H1 (cell line): ENCODE data around the gene SRRT. TPM values are rescaled to one million over a fixed set of nuclear protein-coding genes. Genes with fewer than 3 reads are reported as not detected.

ENCODE experiments used
- CTCF ChIA-PET: fragments of 300-600 bp; sonication (Branson Sonifier 250); formaldehyde crosslinking; loops from one replicate; lab custom pipeline; 2021; ENCODE audit not compliant: partially characterized antibody; lab: Charles Lee
- POLR2A ChIA-PET: fragments of 300-600 bp; sonication (Branson Sonifier 250); formaldehyde crosslinking; loops from one replicate; lab custom pipeline; 2021; ENCODE audit warnings: inconsistent platforms; ENCODE audit not compliant: partially characterized antibody; lab: Charles Lee
- DNase-seq, 2 experiments: peaks; one replicate each; pipeline versions ENCODE4 v3.0.0 to v3.0.0-alpha.2; 2010 to 2022; ENCODE audit warnings: low spot score in 2 of 2, low read depth in 1 of 2, mixed read lengths in 1 of 2
- FAIRE-seq: peaks from 2 replicates; lab custom pipeline; 2011; peaks lifted over from hg19 to GRCh38; lab: Jason Lieb, UNC
- H2AFZ ChIP-seq: 2 replicates; pipeline ENCODE4 v1.8.1; 2012; ENCODE audit warnings: low read length, inconsistent platforms
- H2AK5ac ChIP-seq: 2 replicates; pipeline ENCODE4 v1.6.1; 2013; ENCODE audit warnings: low read depth, low read length
- H2BK120ac ChIP-seq: replicated peaks from 2 replicates; pipeline ENCODE3; 2013; ENCODE audit warnings: low read depth, low read length, inconsistent platforms
- H2BK12ac ChIP-seq: 2 replicates; pipeline ENCODE4 v1.6.1; 2013; ENCODE audit warnings: low read depth, low read length
- H2BK15ac ChIP-seq: 2 replicates; pipeline ENCODE4 v1.6.1; 2013; ENCODE audit warnings: low read length
- H2BK20ac ChIP-seq: 2 replicates; pipeline ENCODE4 v1.6.1; 2013; ENCODE audit warnings: low read length
- H2BK5ac ChIP-seq: 2 replicates; pipeline ENCODE4 v1.6.1; 2013; ENCODE audit warnings: low read depth, low read length
- H3K14ac ChIP-seq: 2 replicates; pipeline ENCODE4 v1.6.1; 2013; ENCODE audit warnings: inconsistent platforms; ENCODE audit not compliant: insufficient read length
- H3K18ac ChIP-seq: 2 replicates; pipeline ENCODE4 v1.6.1; 2013; ENCODE audit warnings: low read length; ENCODE audit errors: extremely low read depth
- H3K23ac ChIP-seq: 2 replicates; pipeline ENCODE4 v1.6.1; 2013; ENCODE audit warnings: inconsistent platforms; ENCODE audit not compliant: insufficient read length
- H3K23me2 ChIP-seq: 2 replicates; pipeline ENCODE4 v1.6.1; 2013; ENCODE audit warnings: low read depth, low read length
- H3K27ac ChIP-seq: 2 replicates; pipeline ENCODE4 v1.6.1; 2011; ENCODE audit warnings: low read depth, low read length, inconsistent platforms
- H3K27me3 ChIP-seq, 4 experiments: replicated peaks in 1 of 4; 1 replicate in 1 of 4; 2 replicates in 3 of 4; pipeline versions ENCODE4 v1.6.1 to v1.8.1; 2011 to 2013; ENCODE audit warnings: low read length in 3 of 4, mild to moderate bottlenecking in 3 of 4, inconsistent platforms in 2 of 4, mixed read lengths in 2 of 4, moderate library complexity in 1 of 4; ENCODE audit not compliant: control insufficient read depth in 3 of 4, insufficient read depth in 3 of 4; ENCODE audit errors: extremely low read depth in 1 of 4
- H3K36me3 ChIP-seq, 4 experiments: 2 replicates each; pipeline versions ENCODE4 v1.6.1 to v1.8.1; 2011 to 2013; ENCODE audit warnings: mild to moderate bottlenecking in 4 of 4, low read length in 3 of 4, moderate library complexity in 2 of 4, control low read depth in 1 of 4, inconsistent platforms in 1 of 4; ENCODE audit not compliant: insufficient read depth in 4 of 4, control insufficient read depth in 2 of 4
- H3K4ac ChIP-seq: replicated peaks from 2 replicates; pipeline ENCODE3; 2013; ENCODE audit warnings: low read length, low read depth, mixed read lengths, inconsistent platforms; ENCODE audit not compliant: insufficient read length
- H3K4me1 ChIP-seq, 4 experiments: replicated peaks in 1 of 4; 1 replicate in 1 of 4; 2 replicates in 3 of 4; pipeline versions ENCODE4 v1.6.1 to v1.8.1; 2011 to 2013; ENCODE audit warnings: low read length in 3 of 4, inconsistent platforms in 2 of 4, mixed read lengths in 1 of 4; ENCODE audit not compliant: insufficient read depth in 4 of 4, control insufficient read depth in 3 of 4
- H3K4me2 ChIP-seq, 2 experiments: 2 replicates each; pipeline versions ENCODE4 v1.6.1 to v1.8.1; 2011 to 2013; ENCODE audit warnings: low read depth in 2 of 2, low read length in 2 of 2, control low read depth in 1 of 2, inconsistent platforms in 1 of 2, mild to moderate bottlenecking in 1 of 2; ENCODE audit not compliant: insufficient read depth in 1 of 2
- H3K4me3 ChIP-seq, 4 experiments: fragments of 200-600, 300-600 bp in 1 of 4; sonication (generic), shearing (Covaris generic), sonication (Bioruptor Twin) in 1 of 4; 2 replicates each; pipeline versions ENCODE4 v1.5.1 to v1.8.1; 2011 to 2016; ENCODE audit warnings: low read length in 4 of 4, low read depth in 3 of 4, control low read depth in 2 of 4, inconsistent platforms in 2 of 4, mild to moderate bottlenecking in 2 of 4, mixed read lengths in 1 of 4, moderate library complexity in 1 of 4; ENCODE audit not compliant: insufficient read depth in 2 of 4; ENCODE audit errors: extremely low read depth in 1 of 4
- H3K56ac ChIP-seq: replicated peaks from 2 replicates; pipeline ENCODE3; 2013; ENCODE audit warnings: low read depth, mild to moderate bottlenecking, mixed read lengths, low read length, inconsistent platforms; ENCODE audit not compliant: insufficient read length
- H3K79me1 ChIP-seq: 2 replicates; pipeline ENCODE4 v1.6.1; 2013; ENCODE audit warnings: low read depth, low read length, control low read depth
- H3K79me2 ChIP-seq, 2 experiments: 2 replicates each; pipeline versions ENCODE4 v1.6.1 to v1.8.1; 2012 to 2013; ENCODE audit warnings: low read length in 2 of 2, mild to moderate bottlenecking in 2 of 2, inconsistent platforms in 1 of 2; ENCODE audit not compliant: insufficient read depth in 2 of 2, control insufficient read depth in 1 of 2
- H3K9ac ChIP-seq, 4 experiments: replicated peaks in 1 of 4; 1 replicate in 1 of 4; 2 replicates in 3 of 4; pipeline versions ENCODE4 v1.6.1 to v1.8.1; 2011 to 2013; ENCODE audit warnings: low read depth in 3 of 4, low read length in 3 of 4, control low read depth in 2 of 4, mild to moderate bottlenecking in 2 of 4, moderate library complexity in 2 of 4, inconsistent platforms in 1 of 4; ENCODE audit errors: extremely low read depth in 1 of 4
- H3K9me3 ChIP-seq, 2 experiments: 2 replicates each; pipeline versions ENCODE4 v1.6.1 to v1.8.1; 2012 to 2013; ENCODE audit warnings: mild to moderate bottlenecking in 2 of 2, moderate library complexity in 2 of 2, control low read depth in 1 of 2, inconsistent platforms in 1 of 2, low read depth in 1 of 2, low read length in 1 of 2, mixed read lengths in 1 of 2; ENCODE audit not compliant: insufficient read depth in 2 of 2
- H4K20me1 ChIP-seq, 2 experiments: replicated peaks in 1 of 2; 2 replicates each; pipeline versions ENCODE3 to v1.8.1; 2011 to 2013; ENCODE audit warnings: inconsistent platforms in 2 of 2, low read length in 2 of 2, mild to moderate bottlenecking in 1 of 2; ENCODE audit not compliant: insufficient read depth in 2 of 2, control insufficient read depth in 1 of 2
- H4K5ac ChIP-seq: 2 replicates; pipeline ENCODE4 v1.6.1; 2013; ENCODE audit warnings: low read length, low read depth, mixed read lengths, inconsistent platforms; ENCODE audit not compliant: insufficient read length
- H4K8ac ChIP-seq: 2 replicates; pipeline ENCODE4 v1.8.0; 2013; ENCODE audit warnings: mild to moderate bottlenecking, moderate library complexity, low read length, inconsistent platforms; ENCODE audit not compliant: insufficient read depth; ENCODE audit errors: extremely low read depth
- H4K91ac ChIP-seq: replicated peaks from 2 replicates; pipeline ENCODE3; 2013; ENCODE audit warnings: low read length, mixed read lengths, inconsistent platforms; ENCODE audit not compliant: insufficient read length
- CHD2 ChIP-seq: IDR thresholded peaks from 2 replicates; pipeline ENCODE4 v1.6.1; 2012; ENCODE audit warnings: low read length, improper control_type of control experiment
- POU5F1 ChIP-seq: IDR thresholded peaks from 2 replicates; pipeline ENCODE4 v1.6.1; 2011; ENCODE audit warnings: low read depth, mild to moderate bottlenecking, low read length, moderate library complexity
- RXRA ChIP-seq: IDR thresholded peaks from 2 replicates; pipeline ENCODE4 v1.6.1; 2011; ENCODE audit warnings: low read depth, mild to moderate bottlenecking, low read length, moderate library complexity; ENCODE audit not compliant: insufficient read depth
- SP1 ChIP-seq: IDR thresholded peaks from 2 replicates; pipeline ENCODE4 v1.6.1; 2011; ENCODE audit warnings: low read depth, low read length
- USF2 ChIP-seq: IDR thresholded peaks from 2 replicates; pipeline ENCODE4 v1.6.1; 2011; ENCODE audit warnings: low read length, improper control_type of control experiment
- WGBS, 2 experiments: shearing (Covaris generic) in 1 of 2; methylation state at CpG; one replicate each; pipeline versions ENCODE4 v1.1.6 to v1.1.7; 2013 to 2015; ENCODE audit warnings: low lambda C conversion rate in 2 of 2, mixed read lengths in 2 of 2, inconsistent platforms in 1 of 2, low coverage in 1 of 2, missing lambda C conversion rate in 1 of 2; ENCODE audit not compliant: insufficient replicate concordance in 2 of 2, insufficient coverage in 1 of 2, insufficient read length in 1 of 2; ENCODE audit errors: extremely low coverage in 1 of 2, missing lambda C conversion rate in 1 of 2; 5-methylcytosine and 5-hydroxymethylcytosine counted together
- polyA plus RNA-seq, 7 experiments: library from polyadenylated mRNA; depleted of rRNA in 3 of 7; stranded (reverse) in 5 of 7; unstranded in 2 of 7; fragments of >200 nt in 5 of 7; fragments of 200-250 nt in 2 of 7; gene quantifications; 1 replicate in 5 of 7; 2 replicates in 1 of 7; 4 replicates in 1 of 7; pipeline versions ENCODE4 v1.2.1 to v1.2.3, GENCODE V29; 2011 to 2013; ENCODE audit warnings: missing spikeins in 2 of 7, mixed read lengths in 2 of 7
- total RNA-seq: library from RNA; stranded (reverse); fragmentation: NEBNext Ultra II Directional; extraction: Animal tissue kit (Norgen Biotek cat#: 25700); gene quantifications from 2 replicates; pipeline ENCODE4 v1.2.1, GENCODE V29; 2021

SRRT gene
- total and polyA plus RNA-seq, 2 of the 8 experiments (the other 6 are each of a cell fraction or from before 2014, with no cell fraction given) = 66.7 to 237 TPM

- Histone ChIP-seq H3K79me2 (peaks cover 31 to 68% of the 10 kb centered on the region in 2 experiments), H4K20me1 (peaks cover 17 to 20% of the 10 kb centered on the region in 2 experiments)
- TF ChIP-seq POU5F1 (no peak), USF2 (no peak), CHD2 (no peak), RXRA (no peak), SP1 (no peak)
Measured at GRCh38 chr7:100878013-100878412, 3.1 kb downstream of the SRRT start.

More at GRCh38 chr7:100878013-100878412, 3.1 kb downstream of the SRRT start:
- no peak for DNase-seq
- CTCF ChIA-PET = interaction anchor here (0.6 to 1.5 kb wide), 4 partner anchors 8 to 77 kb away, joined by 3 to 5 read pairs (median 4); no protein-coding TSS in a partner anchor
- Histone ChIP-seq H3K23me2 (peaks cover 8% of the 10 kb centered on the region), H3K23ac (no peak overlapping the region), H3K27me3 (no peaks in the 10 kb centered on the region; a peak in 1 of 7 replicates), H3K4me2 (no peak overlapping the region), H2BK12ac (no peak overlapping the region), H3K36me3 (peaks cover 21 to 57% (median 30%) of the 10 kb centered on the region in 4 experiments), H4K5ac (no peak overlapping the region), H2BK15ac (no peak overlapping the region), H2AFZ (no peak overlapping the region), H3K14ac (no peak overlapping the region), H4K8ac (no peak overlapping the region), H2BK20ac (no peak overlapping the region), H3K9me3 (no peaks in the 10 kb centered on the region), H3K4me3 (no peak overlapping the region), H2BK5ac (no peak overlapping the region), H4K91ac (no peak overlapping the region), H3K18ac (no peak overlapping the region), H3K4me1 (peaks cover 0 to 9% (median 1%) of the 10 kb centered on the region in 4 experiments; a peak in 3 of 7 replicates), H3K9ac (no peak overlapping the region; a peak in 1 of 7 replicates), H3K4ac (no peak overlapping the region), H2BK120ac (no peak overlapping the region), H2AK5ac (no peak overlapping the region), H3K56ac (no peak overlapping the region), H3K27ac (no peak overlapping the region), H3K79me1 (peaks cover 8% of the 10 kb centered on the region; the same call in 1 of the 2 replicates)
- 82% methylated on average over 7 of the region's 7 CpGs; no CpG with 5 or more reads in 1 of the 2 experiments for WGBS, 2 experiments
- POLR2A ChIA-PET = interaction anchor here (0.7 to 15.1 kb wide), 4 partner anchors 9 to 26 kb away, joined by 3 to 313 read pairs (median 10); partner anchors contain the start of genes SLC12A9, TRIP6 and UFSP1
- no peak for FAIRE-seq
